Right lung (tissue), 5 donors: ENCODE results near the gene NUDT3. TPM values are rescaled to one million over a fixed set of nuclear protein-coding genes. Genes with fewer than 3 reads are reported as not detected.

Source experiments
- polyA plus RNA-seq, 5 donors: library from polyadenylated mRNA; unstranded; fragments of 120-200 nt; gene quantifications; one replicate each; pipeline versions ENCODE4 v1.2.1 to v1.2.3, GENCODE V29; 2013; ENCODE audit warnings: inconsistent platforms in 1 of 5, low replicate concordance in 1 of 5; ENCODE audit not compliant: insufficient read length in 5 of 5, insufficient read depth in 1 of 5

NUDT3 gene
- polyA plus RNA-seq, 5 donors, result 10.6 to 16.3 (median 15.0) TPM

Other genes with a start within 250 kb of the NUDT3 start
- gene GRM4, start 246.6 kb downstream of the NUDT3 start, polyA plus RNA-seq, result under 1 TPM; 0.33 to 0.60 (median 0.37) TPM
- 100 to 1,000 TPM; 148 to 194 (median 172) TPM for gene HMGA1, start 155.8 kb downstream of the NUDT3 start, polyA plus RNA-seq
- 10 to 100 TPM in 4 of 5 donors, 1 to 10 TPM in 1; 9.0 to 16.5 (median 12.7) TPM for gene SMIM29, start 143.7 kb downstream of the NUDT3 start, polyA plus RNA-seq
- 1,000 to 10,000 TPM; 1,386 to 2,076 (median 1,588) TPM for gene RPS10, start 33.4 kb upstream of the NUDT3 start, polyA plus RNA-seq
- under 1 TPM; 0.24 to 0.76 (median 0.31) TPM for gene PACSIN1, start 73.4 kb upstream of the NUDT3 start, polyA plus RNA-seq
- gene SPDEF, start 163.7 kb upstream of the NUDT3 start, polyA plus RNA-seq, result 1 to 10 TPM in 3 of 5 donors, under 1 TPM in 2; 0.65 to 3.1 (median 1.2) TPM